Stimulated activated effector memory CD8-positive, alpha-beta T cell treated with anti-CD3 and anti-CD28 coated beads, Interleukin-12 subunit alpha, Interleukin-12 subunit beta, amount 100 ng/mL, for 72 hours (primary cell): ENCODE measurements around the gene CEACAM6.
"Not testable (repeated sequence)": the region's sequence is repeated elsewhere in the genome, so short reads cannot be mapped to it uniquely, and the experiment has no call there.

ENCODE experiments used
- ATAC-seq: fragments of 150-1000 bp; cut with Tn5 transposase; 2 replicates; pipeline ENCODE4 v1.10.0; 2021
- DNase-seq, 2 donors: peaks; one replicate each; pipeline ENCODE4 v3.0.0; 2021 to 2022; ENCODE audit warnings: low spot score in 2 of 2
- H3K27ac Mint-ChIP-seq: one replicate; pipeline ENCODE4 v1.8.0; 2022; ENCODE audit warnings: mild to moderate bottlenecking, mixed read lengths
- H3K36me3 Mint-ChIP-seq: one replicate; pipeline ENCODE4 v1.8.0; 2022; ENCODE audit warnings: mild to moderate bottlenecking, mixed read lengths
- H3K4me1 Mint-ChIP-seq: one replicate; pipeline ENCODE4 v1.8.0; 2022; ENCODE audit warnings: mixed read lengths
- H3K4me3 Mint-ChIP-seq: one replicate; pipeline ENCODE4 v1.8.0; 2022; ENCODE audit warnings: mild to moderate bottlenecking, mixed read lengths
- H3K9me3 Mint-ChIP-seq: one replicate; pipeline ENCODE4 v1.8.0; 2022; ENCODE audit warnings: mixed read lengths

Gene CEACAM6

GRCh38 chr19:41739361-41739760 is 16.0 kb upstream of the CEACAM6 start:
- DNase-seq (no peak), ATAC-seq (no peak)
- Mint-ChIP-seq H3K36me3 (no peaks in the 10 kb centered on the region), H3K27ac (no peak overlapping the region), H3K4me1 (no peaks in the 10 kb centered on the region), H3K9me3 (no peaks in the 10 kb centered on the region), H3K4me3 (no peak overlapping the region)

DNA sequence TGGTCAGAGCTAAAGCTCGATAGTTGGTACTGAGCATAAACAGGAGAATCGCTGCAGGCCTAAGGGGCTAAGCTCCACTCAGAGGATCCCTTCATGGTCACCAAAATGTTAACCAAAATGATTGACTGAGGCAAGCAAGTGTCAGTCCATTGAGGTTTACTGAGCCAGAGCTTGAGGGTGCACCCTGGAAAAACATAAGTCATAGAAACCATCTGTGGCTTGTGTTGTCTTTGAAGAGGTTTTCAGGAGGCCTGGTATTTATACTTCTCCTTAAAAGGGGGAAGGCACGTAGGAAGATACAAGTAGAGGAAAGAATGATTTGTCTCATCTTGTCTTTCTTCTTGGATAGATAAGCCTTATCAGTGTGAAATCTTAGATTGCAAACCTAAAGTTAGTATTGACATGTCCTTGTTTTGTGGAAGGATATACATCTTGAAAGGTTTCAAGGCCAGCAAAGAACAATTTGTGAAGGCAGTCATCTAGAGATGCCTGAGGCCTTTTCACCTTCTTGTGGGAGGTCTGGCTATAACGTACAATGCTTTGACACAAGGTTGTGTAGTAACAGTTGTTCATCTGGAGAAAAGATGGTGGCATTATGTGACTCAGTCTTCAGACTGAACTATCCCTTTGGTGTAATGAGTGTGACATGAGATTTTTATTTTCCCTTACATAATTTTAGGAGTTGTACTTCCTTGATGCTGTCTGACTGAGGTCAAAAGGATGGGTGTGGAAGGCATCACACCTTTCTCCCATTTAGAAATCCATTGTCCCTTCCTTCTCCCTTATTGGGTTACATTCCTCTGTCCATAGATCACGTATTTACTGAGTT is 14.7 kb upstream of the CEACAM6 start:
- no peaks in the 10 kb centered on the region for H3K4me1 Mint-ChIP-seq
- DNase-seq (no peak), ATAC-seq (peak; percentile 88)
- H3K27ac Mint-ChIP-seq = no peak overlapping the region
- no peaks in the 10 kb centered on the region for H3K36me3 Mint-ChIP-seq
- H3K4me3 Mint-ChIP-seq = no peak overlapping the region
- H3K9me3 Mint-ChIP-seq = no peaks in the 10 kb centered on the region

DNA sequence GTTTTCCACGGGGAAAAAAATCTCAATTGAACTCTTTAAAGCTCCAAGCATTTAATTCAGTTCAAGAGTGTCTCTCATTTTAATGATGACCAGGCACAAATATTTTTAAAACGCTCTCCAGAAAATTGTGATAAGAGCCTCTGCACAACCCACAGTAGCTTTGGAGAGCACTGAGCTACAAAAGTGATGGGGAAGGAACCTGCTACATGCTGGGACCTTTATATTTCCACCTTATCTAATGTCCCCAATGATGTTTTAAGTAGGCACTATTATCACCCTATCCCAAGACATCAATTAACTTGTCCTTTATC is 14.1 kb upstream of the CEACAM6 start:
- Mint-ChIP-seq H3K36me3 (no peaks in the 10 kb centered on the region), H3K27ac (no peak overlapping the region), H3K9me3 (no peaks in the 10 kb centered on the region), H3K4me1 (no peaks in the 10 kb centered on the region), H3K4me3 (no peak overlapping the region)
- no peak for ATAC-seq
- DNase-seq = no peak

- no peak for ATAC-seq
- DNase-seq = no peak
- Mint-ChIP-seq H3K4me1 (no peaks in the 10 kb centered on the region), H3K4me3 (no peak overlapping the region), H3K9me3 (no peaks in the 10 kb centered on the region), H3K36me3 (no peaks in the 10 kb centered on the region), H3K27ac (no peak overlapping the region)
These were observed 10.5 kb upstream of the CEACAM6 start for GRCh38 chr19:41744850-41745249.

DNA sequence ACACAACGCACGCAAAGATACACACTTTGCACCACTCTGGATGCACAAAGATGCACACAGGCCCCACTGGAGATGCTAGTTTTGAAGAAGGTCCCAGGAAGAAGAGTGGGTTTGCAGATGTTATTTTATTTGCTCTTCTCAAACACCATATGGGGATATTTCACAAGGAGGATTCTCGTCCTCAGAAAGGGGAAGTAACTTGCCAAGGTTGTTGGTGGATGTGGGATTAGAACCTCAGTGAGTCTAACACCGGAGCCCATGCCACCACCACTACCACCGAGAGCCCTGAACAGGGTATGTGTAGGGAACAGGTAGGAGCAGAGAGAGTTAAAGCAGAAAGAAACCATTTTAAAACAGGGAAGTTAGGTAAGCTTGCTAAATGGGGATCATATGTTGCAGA is 9.6 kb upstream of the CEACAM6 start:
- Mint-ChIP-seq H3K27ac (no peak overlapping the region), H3K9me3 (no peaks in the 10 kb centered on the region), H3K36me3 (no peaks in the 10 kb centered on the region), H3K4me3 (no peak overlapping the region), H3K4me1 (no peaks in the 10 kb centered on the region)
- DNase-seq (no peak), ATAC-seq (no peak)

DNA sequence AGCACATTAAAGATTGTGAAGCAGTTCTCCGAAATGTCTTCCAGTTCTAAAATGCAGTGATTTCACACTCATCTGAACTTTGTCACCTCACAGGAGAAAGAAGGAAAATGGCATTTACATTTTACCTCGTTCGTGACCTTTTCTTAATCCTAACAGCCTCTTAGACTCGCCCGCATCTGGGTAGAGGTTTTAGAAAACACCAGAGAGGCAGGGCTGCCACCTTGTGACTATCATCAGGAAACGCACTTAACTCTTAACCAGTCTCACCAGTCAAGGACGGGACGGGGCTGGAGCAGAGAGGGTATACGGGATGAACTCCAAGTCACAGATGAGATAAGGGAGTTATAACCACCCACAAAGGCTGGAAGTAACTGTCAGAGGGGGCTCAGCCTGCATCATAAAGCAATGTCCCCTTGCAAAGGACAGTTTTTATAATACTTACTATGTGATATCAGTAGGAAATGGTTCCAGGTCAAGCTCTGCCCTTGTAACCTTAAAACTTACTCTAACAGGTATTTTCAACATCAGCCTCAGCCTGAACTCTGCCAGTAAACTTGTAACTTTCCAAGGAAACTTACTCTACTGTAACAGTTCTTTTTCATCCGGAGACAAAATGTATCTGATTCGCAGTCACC is 8.6 kb upstream of the CEACAM6 start:
- DNase-seq = peak; percentile 9 to 64
- ATAC-seq = peak; percentile 77
- Mint-ChIP-seq H3K36me3 (no peaks in the 10 kb centered on the region), H3K4me3 (no peak overlapping the region), H3K4me1 (no peaks in the 10 kb centered on the region), H3K27ac (no peak overlapping the region), H3K9me3 (no peaks in the 10 kb centered on the region)

GRCh38 chr19:41748012-41748411 is 7.3 kb upstream of the CEACAM6 start:
- H3K4me1 Mint-ChIP-seq = no peaks in the 10 kb centered on the region
- H3K9me3 Mint-ChIP-seq = no peaks in the 10 kb centered on the region
- no peak for DNase-seq
- no peak for ATAC-seq
- H3K27ac Mint-ChIP-seq = no peak overlapping the region
- no peaks in the 10 kb centered on the region for H3K36me3 Mint-ChIP-seq
- H3K4me3 Mint-ChIP-seq = no peak overlapping the region

- DNase-seq, H3K9me3 Mint-ChIP-seq, H3K27ac Mint-ChIP-seq, H3K4me3 Mint-ChIP-seq, ATAC-seq, H3K4me1 Mint-ChIP-seq, H3K36me3 Mint-ChIP-seq: not testable (repeated sequence)
These were observed 4.8 kb upstream of the CEACAM6 start for GRCh38 chr19:41750248-41751134.

- no peak overlapping the region for H3K4me3 Mint-ChIP-seq
- no peak overlapping the region for H3K27ac Mint-ChIP-seq
- H3K36me3 Mint-ChIP-seq = no peaks in the 10 kb centered on the region
- H3K4me1 Mint-ChIP-seq = peaks cover 6% of the 10 kb centered on the region
- ATAC-seq = peak; percentile 58
- peak; percentile 64 to 80 for DNase-seq
- no peaks in the 10 kb centered on the region for H3K9me3 Mint-ChIP-seq
These were observed 2.2 kb upstream of the CEACAM6 start for GRCh38 chr19:41753159-41753558.

- peak; percentile 84 for ATAC-seq
- H3K4me3 Mint-ChIP-seq = no peak overlapping the region
- DNase-seq = peak; percentile 58 to 81
These were observed 1.3 kb upstream of the CEACAM6 start for GRCh38 chr19:41753936-41754529.

GRCh38 chr19:41758846-41759245 is 3.5 kb downstream of the CEACAM6 start:
- H3K36me3 Mint-ChIP-seq = no peaks in the 10 kb centered on the region
- no peaks in the 10 kb centered on the region for H3K9me3 Mint-ChIP-seq
- ATAC-seq (no peak), DNase-seq (no peak)
- H3K4me1 Mint-ChIP-seq = peaks cover 3% of the 10 kb centered on the region
- H3K4me3 Mint-ChIP-seq = no peak overlapping the region
- no peak overlapping the region for H3K27ac Mint-ChIP-seq

More at GRCh38 chr19:41753936-41754529, 1.3 kb upstream of the CEACAM6 start:
- H3K4me1 Mint-ChIP-seq = peaks cover 6% of the 10 kb centered on the region
- H3K9me3 Mint-ChIP-seq = no peaks in the 10 kb centered on the region
- H3K27ac Mint-ChIP-seq = no peak overlapping the region
- H3K36me3 Mint-ChIP-seq = no peaks in the 10 kb centered on the region

DNA sequence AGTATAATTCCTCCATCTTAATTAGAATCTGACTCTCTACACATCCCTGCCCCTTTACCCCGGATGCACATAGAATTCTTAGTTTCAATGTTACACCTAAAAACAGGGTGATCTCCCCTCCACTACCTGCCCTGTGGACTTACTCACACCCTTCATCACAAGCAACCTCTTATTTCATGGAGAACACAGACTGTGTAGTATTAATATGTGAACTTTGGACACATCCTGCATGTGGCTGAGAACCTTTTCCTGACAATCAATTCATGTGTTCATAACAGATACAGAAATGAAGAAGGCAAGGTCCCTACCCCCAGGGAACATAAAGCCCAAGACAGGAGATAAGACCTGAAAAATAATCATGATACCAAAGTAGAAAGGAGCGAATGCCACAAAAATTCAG is 11.8 kb downstream of the CEACAM6 start:
- Mint-ChIP-seq H3K4me3 (no peak overlapping the region), H3K9me3 (no peaks in the 10 kb centered on the region), H3K27ac (no peak overlapping the region), H3K4me1 (peaks cover 4% of the 10 kb centered on the region), H3K36me3 (no peaks in the 10 kb centered on the region)
- no peak for DNase-seq
- no peak for ATAC-seq

GRCh38 chr19:41768105-41768504 is 12.8 kb downstream of the CEACAM6 start:
- not testable (repeated sequence) for H3K4me1 Mint-ChIP-seq, H3K4me3 Mint-ChIP-seq, H3K27ac Mint-ChIP-seq, DNase-seq, H3K9me3 Mint-ChIP-seq, H3K36me3 Mint-ChIP-seq, ATAC-seq

GRCh38 chr19:41769608-41770007 is 14.3 kb downstream of the CEACAM6 start:
- Mint-ChIP-seq H3K4me1 (peaks cover 16% of the 10 kb centered on the region), H3K36me3 (no peaks in the 10 kb centered on the region), H3K27ac (no peak overlapping the region), H3K4me3 (no peak overlapping the region), H3K9me3 (no peaks in the 10 kb centered on the region)
- DNase-seq (no peak), ATAC-seq (no peak)

GRCh38 chr19:41771410-41771809 is 16.1 kb downstream of the CEACAM6 start:
- Mint-ChIP-seq H3K36me3 (no peaks in the 10 kb centered on the region), H3K4me3 (no peak overlapping the region), H3K4me1 (peaks cover 23% of the 10 kb centered on the region), H3K27ac (no peak overlapping the region), H3K9me3 (no peaks in the 10 kb centered on the region)
- no peak for DNase-seq
- peak; percentile 83 for ATAC-seq
